NB4 (cell line): ENCODE results near the gene TMEM88.

Experiments used
- POLR2A ChIP-seq: IDR thresholded peaks from 2 replicates; pipeline ENCODE4 v1.6.1; 2011; ENCODE audit warnings: mild to moderate bottlenecking; ENCODE audit not compliant: insufficient read length; ENCODE audit errors: extremely low read depth
- TF ChIP-seq, protein P1 (sequence below): IDR thresholded peaks from one replicate; pipeline ENCODE4 v1.5.1; 2012; ENCODE audit warnings: low read depth, low read length
- TF ChIP-seq, protein P2 (sequence below): IDR thresholded peaks from 2 replicates; pipeline ENCODE4 v1.6.1; 2011; ENCODE audit warnings: low read depth, low read length

DNA sequence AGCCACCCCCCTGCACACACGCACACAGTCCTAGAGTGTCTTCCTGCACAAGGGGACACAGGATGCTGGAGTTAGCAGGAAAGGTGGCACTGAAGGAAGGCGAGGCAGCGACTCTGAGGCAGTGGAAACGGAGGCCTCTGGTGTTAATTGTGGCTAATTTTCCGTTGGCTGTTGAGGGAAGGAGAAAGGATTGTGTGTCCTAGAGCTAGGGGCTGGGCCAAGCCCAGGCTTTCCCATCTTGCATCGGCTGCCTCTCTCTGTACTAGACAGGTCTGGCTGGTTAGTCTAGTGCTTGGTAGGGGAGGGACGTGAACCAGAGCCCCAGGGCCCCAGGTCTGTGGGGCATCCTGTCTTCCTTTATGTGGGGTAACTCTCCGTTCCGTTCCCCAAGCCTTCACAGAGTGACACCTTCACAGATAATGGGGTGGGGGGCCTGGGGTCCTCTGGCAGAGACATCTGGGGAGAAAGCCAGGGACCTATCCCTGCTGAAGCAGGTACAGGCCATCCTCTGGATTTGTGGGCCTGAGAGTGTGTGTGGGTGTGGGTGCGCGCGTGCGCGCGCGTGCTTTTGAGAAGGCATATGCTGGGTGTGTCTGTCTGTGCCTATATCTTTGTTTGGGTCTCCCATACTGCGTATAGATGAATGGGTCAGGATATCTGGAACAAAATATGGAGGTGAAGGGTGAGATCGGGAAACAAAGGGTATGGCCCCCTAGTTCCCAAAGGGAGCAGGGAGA, 33.5 kb downstream of the TMEM88 start, which contains the start of gene CHD3:
- TF ChIP-seq, protein P1, sequence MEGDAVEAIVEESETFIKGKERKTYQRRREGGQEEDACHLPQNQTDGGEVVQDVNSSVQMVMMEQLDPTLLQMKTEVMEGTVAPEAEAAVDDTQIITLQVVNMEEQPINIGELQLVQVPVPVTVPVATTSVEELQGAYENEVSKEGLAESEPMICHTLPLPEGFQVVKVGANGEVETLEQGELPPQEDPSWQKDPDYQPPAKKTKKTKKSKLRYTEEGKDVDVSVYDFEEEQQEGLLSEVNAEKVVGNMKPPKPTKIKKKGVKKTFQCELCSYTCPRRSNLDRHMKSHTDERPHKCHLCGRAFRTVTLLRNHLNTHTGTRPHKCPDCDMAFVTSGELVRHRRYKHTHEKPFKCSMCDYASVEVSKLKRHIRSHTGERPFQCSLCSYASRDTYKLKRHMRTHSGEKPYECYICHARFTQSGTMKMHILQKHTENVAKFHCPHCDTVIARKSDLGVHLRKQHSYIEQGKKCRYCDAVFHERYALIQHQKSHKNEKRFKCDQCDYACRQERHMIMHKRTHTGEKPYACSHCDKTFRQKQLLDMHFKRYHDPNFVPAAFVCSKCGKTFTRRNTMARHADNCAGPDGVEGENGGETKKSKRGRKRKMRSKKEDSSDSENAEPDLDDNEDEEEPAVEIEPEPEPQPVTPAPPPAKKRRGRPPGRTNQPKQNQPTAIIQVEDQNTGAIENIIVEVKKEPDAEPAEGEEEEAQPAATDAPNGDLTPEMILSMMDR, result no peak
- TF ChIP-seq POLR2A, result no peak
- TF ChIP-seq, protein P2, sequence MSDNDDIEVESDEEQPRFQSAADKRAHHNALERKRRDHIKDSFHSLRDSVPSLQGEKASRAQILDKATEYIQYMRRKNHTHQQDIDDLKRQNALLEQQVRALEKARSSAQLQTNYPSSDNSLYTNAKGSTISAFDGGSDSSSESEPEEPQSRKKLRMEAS, result no peak
